ENCODE results near the gene NEU1.
A peak's percentile ranks its signal among the peaks of the same experiment; 100 is the strongest.
"Not testable (repeated sequence)": the region's sequence is repeated elsewhere in the genome, so short reads cannot be mapped to it uniquely, and the experiment has no call there.

The NEU1 gene

DNA sequence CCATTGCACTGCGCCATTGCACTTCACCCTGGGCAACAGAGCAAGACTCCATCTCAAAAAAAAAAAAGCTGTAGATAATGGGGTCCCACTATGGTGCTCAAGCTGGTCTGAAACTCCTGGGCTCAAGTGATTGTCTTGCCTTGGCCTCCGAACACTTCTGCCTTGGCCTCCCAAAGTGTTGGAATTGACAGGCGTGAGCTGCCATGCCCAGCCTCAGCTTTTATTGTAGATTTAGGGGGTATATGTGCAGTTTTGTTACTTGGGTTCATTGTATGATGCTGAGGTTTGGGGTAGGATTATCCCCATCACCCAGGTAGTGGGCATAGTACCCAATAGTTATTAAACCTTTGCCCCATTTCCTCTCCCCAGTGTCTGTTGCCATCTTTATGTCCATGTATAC is 23.7 kb downstream of the NEU1 start:
- DNase-seq (ENCODE audit: low read depth in 2 of 2): no peak

DNA sequence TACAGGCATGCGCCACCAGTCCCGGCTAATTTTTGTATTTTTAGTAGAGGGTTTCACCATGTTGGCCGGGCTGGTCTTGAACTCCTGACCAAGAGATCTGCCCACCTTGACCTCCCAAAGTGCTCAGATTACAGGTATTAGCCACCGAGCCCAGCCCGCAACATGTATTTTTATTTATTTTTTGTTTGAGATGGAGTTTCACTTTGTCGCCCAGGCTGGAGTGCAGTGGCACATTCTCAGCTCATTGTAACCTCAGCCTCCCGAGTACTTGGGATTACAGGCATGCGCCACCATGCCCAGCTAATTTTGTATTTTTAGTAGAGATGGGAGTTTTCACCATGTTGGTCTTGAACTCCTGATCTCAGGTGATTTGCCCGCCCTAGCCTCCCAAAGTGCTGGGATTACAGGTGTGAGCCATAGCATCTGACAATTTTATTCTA is 24.5 kb downstream of the NEU1 start:
- not testable (repeated sequence) for DNase-seq (ENCODE audit: low read depth in 2 of 2)

DNA sequence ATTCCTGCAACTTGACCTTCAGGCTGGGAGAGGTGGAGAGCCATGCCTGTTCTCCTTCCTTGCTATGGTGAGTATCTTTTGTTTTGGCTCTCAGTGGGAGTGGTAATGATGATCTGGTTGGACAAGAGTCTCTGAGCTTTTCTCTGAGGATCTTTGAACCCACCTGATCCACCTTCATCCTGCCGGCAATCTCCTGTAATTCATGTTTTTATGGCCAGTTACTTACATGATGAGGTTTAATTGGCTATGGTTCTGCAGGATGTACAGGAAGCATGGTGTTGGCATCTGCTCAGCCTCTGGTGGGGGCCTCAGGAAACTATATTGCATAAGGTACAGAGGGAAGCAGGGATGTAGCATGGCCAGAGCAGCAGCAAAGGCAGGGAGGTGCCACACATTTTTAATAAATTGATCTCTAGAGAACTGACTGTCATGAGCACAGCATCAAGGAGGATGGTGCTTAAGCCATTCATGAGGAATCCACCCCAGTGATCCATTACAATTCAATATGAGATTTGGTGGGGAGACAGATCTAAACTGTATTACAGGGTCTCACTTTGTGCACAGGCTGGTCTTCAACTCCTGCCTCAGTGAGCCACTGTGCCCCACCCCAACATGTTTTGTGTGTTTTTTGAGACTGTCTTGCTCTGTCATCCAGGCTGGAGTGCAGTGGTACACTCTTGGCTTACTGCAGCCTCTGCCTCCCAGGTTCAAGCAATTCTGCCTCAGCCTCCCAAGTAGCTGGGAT is 25.1 kb downstream of the NEU1 start:
- no peak for DNase-seq (ENCODE audit: low read depth in 2 of 2)

DNA sequence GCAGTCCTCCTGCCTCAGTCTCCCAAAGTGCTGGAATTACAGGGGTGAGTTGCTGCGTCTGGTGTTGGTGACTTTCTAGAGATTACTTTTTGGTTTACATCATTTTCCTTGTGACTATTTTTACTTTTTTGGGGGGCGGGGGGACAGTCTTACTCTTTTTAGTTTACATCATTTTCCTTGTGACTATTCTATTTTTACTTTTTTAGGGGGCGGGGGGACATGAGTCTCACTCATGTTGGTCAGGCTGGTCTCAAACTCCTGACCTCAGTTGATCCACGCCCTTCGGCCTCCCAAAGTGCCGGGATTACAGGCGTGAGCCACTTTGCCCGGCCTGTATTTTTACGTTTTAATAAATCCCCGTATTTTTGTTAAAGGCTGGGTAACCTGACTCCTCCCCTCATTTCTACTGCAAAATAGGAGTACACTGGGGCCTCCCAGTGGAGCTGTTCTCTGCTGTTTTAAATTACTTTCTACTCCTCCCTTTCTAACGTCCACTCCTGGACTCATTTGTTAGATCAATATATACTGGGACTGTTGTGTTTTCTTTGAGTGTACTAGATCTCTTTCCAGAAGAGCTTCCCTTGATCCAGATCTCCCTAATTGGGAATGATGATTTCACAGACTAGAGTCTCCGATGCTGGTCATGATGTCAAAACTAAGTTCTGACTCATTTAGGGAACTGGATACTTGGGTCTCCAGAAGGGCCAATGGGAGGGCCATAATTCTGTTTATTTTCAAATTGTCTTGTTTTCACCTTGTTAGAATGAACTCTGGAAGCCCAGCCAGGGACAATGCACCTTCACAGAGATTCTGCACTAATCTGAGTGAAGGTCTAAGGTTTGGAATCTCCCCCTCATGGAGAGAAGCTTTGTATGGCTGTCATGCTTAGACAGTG is 25.9 kb downstream of the NEU1 start:
- DNase-seq (ENCODE audit: low read depth in 2 of 2): no peak

DNA sequence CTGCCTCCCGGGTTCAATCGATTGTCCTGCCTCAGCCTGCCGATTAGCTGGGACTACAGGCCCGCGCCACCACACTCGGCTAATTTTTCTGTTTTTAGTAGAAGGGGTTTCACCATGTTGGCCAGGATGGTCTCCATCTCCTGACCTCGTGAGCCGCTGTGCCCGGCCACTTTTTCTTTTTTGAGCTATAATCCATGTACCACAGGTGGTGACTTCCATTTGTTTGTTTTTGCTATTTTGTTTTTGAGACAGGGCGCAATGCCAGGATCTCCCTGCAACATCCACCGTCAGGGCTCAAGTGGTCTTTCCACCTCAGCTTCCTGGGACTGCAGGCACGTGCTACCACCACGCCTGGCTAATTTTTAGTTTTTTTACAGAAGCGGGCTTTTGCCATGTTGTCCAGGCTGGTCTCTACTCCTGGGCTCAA is 26.6 kb downstream of the NEU1 start:
- no peak for DNase-seq (ENCODE audit: low read depth in 2 of 2)

DNA sequence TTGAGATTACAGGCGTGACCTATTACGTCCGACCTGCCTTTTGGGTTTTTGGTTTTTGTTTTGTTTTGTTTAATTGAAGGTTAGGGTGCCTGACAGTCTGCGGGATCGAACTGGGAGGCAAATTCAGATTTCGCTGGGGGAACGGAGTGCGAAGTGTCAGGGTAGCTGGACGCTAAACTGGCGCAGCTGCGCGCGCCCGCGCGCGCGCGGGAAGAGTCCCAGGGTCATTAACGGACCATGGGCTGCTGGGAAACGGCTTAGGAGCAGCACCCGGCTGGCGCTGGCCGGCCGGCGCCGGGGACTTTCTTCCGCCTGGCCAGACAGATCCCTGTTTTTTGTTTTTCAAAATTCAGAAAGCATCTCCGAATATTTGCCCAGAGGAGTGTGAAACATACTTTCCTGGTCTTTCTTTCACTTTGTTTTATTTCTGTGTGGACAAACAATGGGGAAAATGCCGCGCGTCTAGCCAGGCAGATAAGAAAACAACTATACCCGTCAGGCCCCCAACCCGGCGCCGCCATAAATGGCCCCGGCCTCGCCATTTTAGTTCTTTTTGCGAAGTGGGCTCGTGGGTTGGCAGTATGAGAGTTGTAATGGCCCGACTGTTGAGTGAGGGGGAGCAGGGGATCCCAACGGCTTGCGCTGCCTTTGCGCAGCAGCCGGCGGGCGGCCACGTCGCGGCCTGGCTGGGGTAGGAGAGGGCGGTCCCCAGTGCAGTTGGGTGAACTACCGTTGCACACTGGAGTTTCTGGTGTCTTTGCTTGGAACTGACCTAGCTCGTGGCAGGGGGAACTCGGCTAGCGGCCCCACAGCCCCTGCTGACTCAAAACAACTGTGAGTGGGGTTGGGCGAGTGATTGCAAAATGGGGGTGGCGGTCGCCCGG is 28.0 kb downstream of the NEU1 start:
- peak; percentile 52 to 63 for DNase-seq (ENCODE audit: low read depth in 2 of 2)

DNA sequence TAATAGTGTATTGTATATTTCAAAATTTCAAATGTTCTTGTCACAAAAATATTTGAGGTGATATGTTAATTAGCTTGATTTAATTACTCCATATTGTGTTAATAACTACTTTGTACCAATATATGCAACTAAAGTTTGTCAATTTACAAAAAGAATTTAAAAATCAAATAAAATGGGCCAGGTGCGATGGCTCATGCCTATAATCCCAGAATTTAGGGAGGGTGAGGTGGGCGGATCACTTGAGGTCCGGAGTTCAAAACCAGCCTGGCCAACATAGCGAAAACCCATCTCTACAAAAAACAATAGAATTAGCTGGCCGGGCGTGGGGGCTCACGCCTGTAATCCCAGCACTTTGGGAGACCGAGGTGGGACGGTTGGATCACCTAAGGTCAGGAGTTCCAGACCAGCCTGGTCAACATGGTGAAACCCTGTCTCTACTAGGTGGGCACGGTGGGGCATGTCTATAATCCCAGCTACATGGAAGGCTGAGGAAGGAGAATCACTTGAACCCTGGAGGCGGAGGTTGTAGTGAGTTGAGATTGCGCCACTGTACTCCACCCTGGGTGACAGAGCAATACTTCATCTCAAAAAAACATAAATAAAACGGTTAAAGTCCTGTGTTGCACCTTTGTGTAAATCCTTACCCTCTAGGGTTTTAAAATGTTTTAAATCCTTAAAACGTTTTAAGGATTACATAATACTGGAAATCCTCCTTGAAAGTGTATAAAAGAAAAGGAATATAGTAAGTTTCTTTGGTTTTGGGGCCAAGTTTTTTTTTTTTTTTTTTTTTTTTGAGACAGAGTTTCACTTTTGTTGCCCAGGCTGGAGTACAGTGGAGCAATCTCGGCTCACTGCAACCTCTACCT is 31.0 kb downstream of the NEU1 start:
- DNase-seq (ENCODE audit: low read depth in 2 of 2): no peak

DNA sequence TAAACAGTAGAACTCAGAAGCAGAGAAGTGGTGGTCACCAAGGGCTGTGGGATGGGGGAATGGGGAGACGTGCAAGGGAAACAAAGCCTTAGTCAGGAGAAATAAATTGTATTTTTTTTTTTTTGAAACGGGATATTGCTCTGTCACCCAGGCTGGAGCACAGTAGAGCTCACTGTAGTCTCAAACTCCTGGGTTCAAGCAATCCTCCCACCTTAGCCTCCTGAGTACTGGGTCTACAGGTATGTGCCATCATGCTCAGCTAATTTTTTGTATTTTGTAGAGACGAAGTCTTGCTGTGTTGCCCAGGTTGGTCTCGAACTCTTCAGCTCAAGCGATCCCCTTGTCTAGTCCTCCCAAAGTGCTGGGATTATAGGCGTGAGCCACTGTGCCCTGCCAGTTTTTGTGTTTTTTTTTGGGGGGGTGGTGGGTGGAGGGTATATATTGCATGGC is 31.7 kb downstream of the NEU1 start:
- no peak for DNase-seq (ENCODE audit: low read depth in 2 of 2)

DNA sequence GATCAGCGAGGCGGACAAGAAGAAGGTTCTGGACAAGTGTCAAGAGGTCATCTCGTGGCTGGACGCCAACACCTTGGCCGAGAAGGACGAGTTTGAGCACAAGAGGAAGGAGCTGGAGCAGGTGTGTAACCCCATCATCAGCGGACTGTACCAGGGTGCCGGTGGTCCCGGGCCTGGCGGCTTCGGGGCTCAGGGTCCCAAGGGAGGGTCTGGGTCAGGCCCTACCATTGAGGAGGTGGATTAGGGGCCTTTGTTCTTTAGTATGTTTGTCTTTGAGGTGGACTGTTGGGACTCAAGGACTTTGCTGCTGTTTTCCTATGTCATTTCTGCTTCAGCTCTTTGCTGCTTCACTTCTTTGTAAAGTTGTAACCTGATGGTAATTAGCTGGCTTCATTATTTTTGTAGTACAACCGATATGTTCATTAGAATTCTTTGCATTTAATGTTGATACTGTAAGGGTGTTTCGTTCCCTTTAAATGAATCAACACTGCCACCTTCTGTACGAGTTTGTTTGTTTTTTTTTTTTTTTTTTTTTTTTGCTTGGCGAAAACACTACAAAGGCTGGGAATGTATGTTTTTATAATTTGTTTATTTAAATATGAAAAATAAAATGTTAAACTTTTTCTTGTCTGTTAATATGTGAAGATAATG is 32.9 kb downstream of the NEU1 start:
- DNase-seq (ENCODE audit: low read depth in 2 of 2): no peak

DNA sequence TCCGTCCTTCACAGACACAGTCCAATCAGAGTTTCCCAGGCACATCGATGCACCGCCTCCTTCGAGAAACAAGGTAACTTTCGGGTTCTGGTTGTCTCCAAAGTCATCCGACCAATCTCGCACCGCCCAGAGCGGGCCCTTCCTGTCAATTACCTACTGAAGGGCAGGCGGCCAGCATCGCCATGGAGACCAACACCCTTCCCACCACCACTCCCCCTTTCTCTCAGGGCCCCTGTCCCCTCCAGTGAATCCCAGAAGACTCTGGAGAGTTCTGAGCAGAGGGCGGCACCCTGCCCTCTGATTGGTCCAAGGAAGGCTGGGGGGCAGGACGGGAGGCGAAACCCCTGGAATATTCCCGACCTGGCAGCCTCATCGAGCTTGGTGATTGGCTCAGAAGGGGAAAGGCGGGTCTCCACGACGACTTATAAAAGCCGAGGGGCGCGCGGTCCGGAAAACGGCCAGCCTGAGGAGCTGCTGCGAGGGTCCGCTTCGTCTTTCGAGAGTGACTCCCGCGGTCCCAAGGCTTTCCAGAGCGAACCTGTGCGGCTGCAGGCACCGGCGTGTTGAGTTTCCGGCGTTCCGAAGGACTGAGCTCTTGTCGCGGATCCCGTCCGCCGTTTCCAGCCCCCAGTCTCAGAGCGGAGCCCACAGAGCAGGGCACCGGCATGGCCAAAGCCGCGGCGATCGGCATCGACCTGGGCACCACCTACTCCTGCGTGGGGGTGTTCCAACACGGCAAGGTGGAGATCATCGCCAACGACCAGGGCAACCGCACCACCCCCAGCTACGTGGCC is 35.1 kb downstream of the NEU1 start, which contains the start of gene HSPA1B:
TSS of gene HSPA1B (plus strand) at position 453 of the 794 bp plus-strand sequence. CDS start at position 666, 213 bp downstream.
- peak; percentile 78 to 80 for DNase-seq (ENCODE audit: low read depth in 2 of 2)

DNA sequence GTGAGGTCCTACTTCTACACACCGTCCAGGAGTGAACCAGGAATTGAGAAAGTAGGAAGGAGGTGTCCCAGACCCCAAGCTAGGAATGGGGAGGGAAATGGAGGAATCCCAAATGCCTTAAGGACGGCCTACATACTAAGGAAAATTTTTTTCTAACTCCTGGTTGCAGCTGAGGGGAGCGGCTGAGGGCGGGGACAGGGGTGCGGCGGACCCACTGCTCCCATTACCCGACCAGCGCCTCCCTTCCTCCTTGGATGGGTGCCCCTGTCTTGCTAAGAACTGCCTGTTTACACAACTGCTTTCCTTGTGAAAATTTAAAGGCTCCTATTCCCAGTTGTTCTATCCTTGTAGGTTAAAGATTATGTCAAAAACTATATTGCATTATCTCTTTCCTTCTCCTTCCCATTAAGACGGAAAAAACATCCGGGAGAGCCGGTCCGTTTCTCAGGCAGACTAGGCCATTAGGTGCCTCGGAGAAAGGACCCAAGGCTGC is 35.8 kb downstream of the NEU1 start:
- DNase-seq (ENCODE audit: low read depth in 2 of 2): no peak

DNA sequence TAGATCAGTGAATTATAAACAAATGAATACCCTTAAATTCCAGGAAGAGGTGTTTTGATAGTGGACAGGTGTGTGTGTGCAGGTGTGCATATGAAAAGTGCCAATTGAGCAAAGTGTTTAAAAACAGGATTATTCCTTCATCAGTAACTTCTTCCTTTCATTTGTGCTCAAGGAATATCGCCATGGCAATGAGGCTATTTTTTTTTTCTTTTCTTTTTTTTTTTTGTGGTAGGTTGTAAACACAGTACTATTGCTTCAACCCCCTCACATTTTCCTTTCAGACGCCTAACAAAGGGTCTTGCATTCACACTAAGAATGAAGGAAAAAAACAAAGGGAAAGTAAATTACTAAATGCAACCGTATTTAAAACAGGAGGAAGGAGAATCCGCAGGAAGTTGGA is 37.1 kb downstream of the NEU1 start:
- DNase-seq (ENCODE audit: low read depth in 2 of 2): no peak

DNA sequence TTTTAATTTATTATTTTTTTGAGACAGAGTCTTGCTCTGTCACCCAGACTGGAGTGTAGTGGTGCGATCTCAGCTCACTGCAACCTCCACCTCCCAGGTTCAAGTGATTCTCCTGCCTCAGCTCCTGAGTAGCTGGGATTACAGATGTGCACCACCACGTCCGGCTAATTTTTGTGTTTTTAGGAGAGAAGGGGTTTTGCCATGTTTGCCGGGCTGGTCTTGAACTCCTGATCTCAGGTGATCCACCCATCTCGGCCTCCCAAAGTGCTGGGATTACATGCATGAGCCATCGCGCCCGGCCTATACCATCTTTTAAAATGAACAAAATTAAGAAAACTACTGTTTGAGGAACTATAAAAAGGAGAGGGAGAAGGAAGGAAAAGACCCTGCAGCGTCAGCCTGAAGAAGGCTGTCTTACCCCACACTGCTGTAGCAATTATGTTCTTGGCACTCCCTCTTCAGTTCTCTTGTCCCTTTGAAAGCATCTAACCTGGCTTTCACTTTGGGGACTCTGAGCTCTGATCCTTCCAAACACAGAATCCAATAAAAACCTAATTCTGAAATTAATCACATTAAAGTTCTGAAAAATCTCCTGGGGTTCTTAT is 38.9 kb downstream of the NEU1 start:
- DNase-seq (ENCODE audit: low read depth in 2 of 2): not testable (repeated sequence)

DNA sequence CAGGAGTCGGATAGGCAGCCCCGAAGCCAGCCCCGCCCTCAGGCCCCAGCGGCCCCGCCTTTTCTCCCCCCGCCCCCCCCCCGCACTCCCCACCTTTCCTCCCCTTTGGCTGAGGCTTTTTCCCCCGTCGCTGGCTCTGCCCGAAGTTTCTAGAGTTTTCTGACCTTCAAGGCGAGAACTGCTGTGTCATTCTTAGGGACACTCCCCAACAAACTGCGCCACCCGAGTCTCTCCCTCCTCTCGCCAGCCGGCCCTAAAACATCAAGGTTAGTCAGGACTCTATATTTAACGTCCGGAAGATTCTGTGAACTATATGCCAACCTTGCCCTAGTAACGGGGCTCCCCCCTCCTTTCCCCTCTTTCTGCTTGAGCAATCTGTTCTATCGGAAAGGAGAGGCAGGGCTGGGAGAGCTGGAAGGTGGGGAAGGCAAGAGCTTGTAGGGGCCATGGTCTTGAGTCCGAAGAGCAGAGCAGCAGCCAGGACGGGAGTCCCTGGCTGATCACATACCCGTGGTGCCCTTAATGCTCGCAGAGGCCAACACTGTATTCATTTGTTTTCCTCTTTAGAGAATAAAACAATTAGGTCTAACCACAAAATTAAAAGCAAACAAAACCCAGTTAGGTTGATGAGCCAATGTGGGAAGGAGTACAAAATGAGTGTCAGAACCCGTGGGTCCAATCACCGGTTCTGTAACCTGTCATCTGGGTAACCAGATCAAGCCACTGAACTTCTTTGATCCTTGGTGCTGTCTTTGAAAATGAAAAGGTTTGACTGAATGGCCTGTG is 40.4 kb downstream of the NEU1 start:
- DNase-seq (ENCODE audit: low read depth in 2 of 2): peak; percentile 39 to 42

DNA sequence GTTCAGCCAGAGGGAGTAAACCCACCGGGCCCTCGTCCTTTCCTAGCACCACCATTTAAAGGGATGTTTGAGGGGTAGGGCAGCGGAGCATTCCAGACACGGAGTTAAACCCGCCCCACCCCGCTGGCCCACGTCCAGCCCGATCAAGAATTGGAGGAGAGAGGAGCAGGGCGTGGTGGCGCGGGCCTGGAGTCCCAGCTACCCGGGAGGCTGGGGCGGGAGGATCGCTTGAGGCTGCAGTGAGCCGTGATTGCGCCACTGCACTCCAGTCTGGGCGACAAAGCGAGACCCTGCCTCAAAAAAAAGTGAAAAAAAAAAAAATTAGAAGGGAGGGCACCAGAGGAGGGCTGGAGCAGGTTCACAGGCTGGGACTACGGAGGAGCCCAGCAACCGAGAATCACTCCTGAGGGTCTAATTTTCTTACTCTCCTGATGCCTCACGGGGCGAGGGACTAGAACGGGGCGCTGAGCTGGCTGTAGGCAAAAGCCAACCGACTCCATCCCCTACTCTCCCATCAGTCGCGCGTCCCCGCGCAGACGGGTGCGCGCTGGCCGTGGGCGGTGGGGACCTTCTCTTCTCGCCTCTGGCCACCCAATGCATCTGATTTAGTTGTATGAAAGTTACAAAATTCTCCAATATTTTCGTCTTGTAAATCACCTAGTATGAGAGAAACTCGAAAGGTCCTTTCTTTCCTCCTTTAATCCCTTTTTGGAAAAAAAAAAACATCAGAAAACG is 41.2 kb downstream of the NEU1 start:
- DNase-seq (ENCODE audit: low read depth in 2 of 2): peak in 1 of 2 donors; percentile 32

DNA sequence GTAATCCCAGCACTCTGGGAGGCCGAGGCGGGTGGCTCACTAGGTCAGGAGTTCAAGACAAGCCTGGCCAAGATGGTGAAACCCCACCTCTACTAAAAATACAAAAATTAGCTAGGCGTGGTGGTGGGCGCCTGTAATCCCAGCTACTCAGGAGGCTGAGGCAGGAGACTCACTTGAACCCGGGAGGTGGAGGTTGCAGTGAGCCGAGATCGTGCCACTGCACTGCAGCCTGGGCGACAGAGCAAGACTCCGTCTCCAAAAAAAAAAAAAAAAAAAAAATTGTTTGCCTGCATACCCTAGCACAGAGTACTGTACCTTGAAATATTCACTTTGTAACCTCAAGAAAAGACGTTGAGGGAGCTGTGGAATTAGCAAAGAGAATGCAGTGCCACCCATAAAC is 42.2 kb downstream of the NEU1 start:
- not testable (repeated sequence) for DNase-seq (ENCODE audit: low read depth in 2 of 2)

DNA sequence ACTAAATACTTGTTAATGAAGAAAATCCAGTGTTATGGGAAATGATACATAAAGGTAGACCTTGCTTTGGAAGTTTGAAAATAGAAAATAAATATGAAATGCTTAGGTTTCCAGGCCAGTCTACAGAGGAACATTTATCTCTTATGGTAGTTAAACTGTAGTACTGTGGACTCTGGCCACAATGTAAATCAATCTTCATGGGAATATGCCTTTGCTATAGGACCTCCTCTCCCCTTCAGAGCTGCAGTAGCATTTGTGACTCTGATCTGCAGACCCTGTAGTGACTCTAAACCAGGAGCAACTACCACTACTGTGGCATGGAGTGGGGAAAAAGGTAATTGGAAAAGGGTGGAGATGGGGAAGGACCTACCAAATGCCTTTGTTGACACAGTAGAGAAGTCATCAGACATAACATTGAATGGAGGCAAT is 42.7 kb downstream of the NEU1 start:
- DNase-seq (ENCODE audit: low read depth in 2 of 2): no peak
